H9 (cell line): ENCODE measurements around the gene PCDHB7. TPM values are rescaled to one million over a fixed set of nuclear protein-coding genes. Genes with fewer than 3 reads are reported as not detected.
A peak's percentile ranks its signal among the peaks of the same experiment; 100 is the strongest.

ENCODE experiments used
- DNase-seq: peaks from one replicate; pipeline ENCODE4 v3.0.0-alpha.2; 2017
- H2AFZ ChIP-seq: one replicate; pipeline ENCODE4 v1.6.1; 2013; ENCODE audit warnings: mild to moderate bottlenecking, low read length, control low read depth, moderate library complexity
- H2AK5ac ChIP-seq: 2 replicates; pipeline ENCODE4 v1.6.1; 2013; ENCODE audit warnings: low read length, control low read depth, mixed read lengths; ENCODE audit not compliant: insufficient read length
- H2BK120ac ChIP-seq: one replicate; pipeline ENCODE4 v1.6.1; 2013; ENCODE audit warnings: low read depth, mild to moderate bottlenecking, low read length, control low read depth, inconsistent platforms; ENCODE audit not compliant: poor library complexity, severe bottlenecking
- H2BK12ac ChIP-seq: 2 replicates; pipeline ENCODE4 v1.6.1; 2013; ENCODE audit warnings: low read length, control low read depth, mixed read lengths, low read depth; ENCODE audit not compliant: insufficient read length
- H2BK15ac ChIP-seq: 2 replicates; pipeline ENCODE4 v1.6.1; 2013; ENCODE audit warnings: low read depth, low read length, control low read depth
- H2BK20ac ChIP-seq: one replicate; pipeline ENCODE4 v1.6.1; 2013; ENCODE audit warnings: low read depth, mild to moderate bottlenecking, low read length, control low read depth, inconsistent platforms; ENCODE audit not compliant: poor library complexity, severe bottlenecking
- H2BK5ac ChIP-seq: 2 replicates; pipeline ENCODE4 v1.6.1; 2013; ENCODE audit warnings: low read length, control low read depth, mixed read lengths; ENCODE audit not compliant: insufficient read length
- H3K14ac ChIP-seq: 2 replicates; pipeline ENCODE4 v1.6.1; 2013; ENCODE audit warnings: low read length, control low read depth; ENCODE audit not compliant: insufficient read depth
- H3K18ac ChIP-seq: 2 replicates; pipeline ENCODE4 v1.6.1; 2013; ENCODE audit warnings: low read depth, mild to moderate bottlenecking, mixed read lengths, low read length, control low read depth; ENCODE audit not compliant: insufficient read length
- H3K23ac ChIP-seq: 2 replicates; pipeline ENCODE4 v1.6.1; 2013; ENCODE audit warnings: low read length, control low read depth, mixed read lengths, low read depth; ENCODE audit not compliant: insufficient read length
- H3K23me2 ChIP-seq: 2 replicates; pipeline ENCODE4 v1.6.1; 2013; ENCODE audit warnings: low read depth, mild to moderate bottlenecking, mixed read lengths, low read length, control low read depth; ENCODE audit not compliant: insufficient read length, poor library complexity, severe bottlenecking
- H3K27ac ChIP-seq: 2 replicates; pipeline ENCODE4 v1.5.1; 2013; ENCODE audit warnings: low read length, control low read depth, mixed read lengths, low read depth; ENCODE audit not compliant: insufficient read length
- H3K27me3 ChIP-seq: 2 replicates; pipeline ENCODE4 v1.6.1; 2013; ENCODE audit warnings: low read length, control low read depth, inconsistent platforms; ENCODE audit not compliant: insufficient read depth
- H3K4ac ChIP-seq: 2 replicates; pipeline ENCODE4 v1.6.1; 2013; ENCODE audit warnings: low read depth, mild to moderate bottlenecking, control low read depth, inconsistent platforms, low read length, moderate library complexity
- H3K4me1 ChIP-seq: 2 replicates; pipeline ENCODE4 v1.6.1; 2013; ENCODE audit warnings: low read length, control low read depth, inconsistent platforms; ENCODE audit not compliant: insufficient read depth
- H3K4me2 ChIP-seq: 2 replicates; pipeline ENCODE4 v1.6.1; 2013; ENCODE audit warnings: low read length, control low read depth, mixed read lengths; ENCODE audit not compliant: insufficient read length, insufficient read depth
- H3K56ac ChIP-seq: 2 replicates; pipeline ENCODE4 v1.6.1; 2013; ENCODE audit warnings: low read depth, mild to moderate bottlenecking, mixed read lengths, low read length, control low read depth; ENCODE audit not compliant: insufficient read length
- H3K79me1 ChIP-seq: 2 replicates; pipeline ENCODE4 v1.6.1; 2013; ENCODE audit warnings: low read depth, mild to moderate bottlenecking, moderate library complexity, low read length, control low read depth, inconsistent platforms; ENCODE audit not compliant: insufficient read depth, poor library complexity, severe bottlenecking
- H3K79me2 ChIP-seq: 2 replicates; pipeline ENCODE4 v1.6.1; 2013; ENCODE audit warnings: low read length, control low read depth, inconsistent platforms; ENCODE audit not compliant: insufficient read depth
- H3K9ac ChIP-seq: 2 replicates; pipeline ENCODE4 v1.6.1; 2013; ENCODE audit warnings: low read length, control low read depth, mixed read lengths; ENCODE audit not compliant: insufficient read length; ENCODE audit errors: extremely low read depth
- H3K9me3 ChIP-seq: one replicate; pipeline ENCODE4 v1.6.1; 2013; ENCODE audit warnings: low read depth, low read length, inconsistent platforms; ENCODE audit not compliant: control insufficient read depth
- H3T11ph ChIP-seq: one replicate; pipeline ENCODE4 v1.6.1; 2013; ENCODE audit warnings: mild to moderate bottlenecking, low read length, control low read depth, inconsistent platforms
- H4K20me1 ChIP-seq: one replicate; pipeline ENCODE4 v1.6.1; 2013; ENCODE audit not compliant: control insufficient read depth, insufficient read length, insufficient read depth
- H4K5ac ChIP-seq: 2 replicates; pipeline ENCODE4 v1.6.1; 2013; ENCODE audit warnings: low read depth, mild to moderate bottlenecking, mixed read lengths, low read length, control low read depth; ENCODE audit not compliant: insufficient read length
- H4K8ac ChIP-seq: replicated peaks from 2 replicates; pipeline ENCODE4 v1.6.1; 2013; ENCODE audit warnings: low read length, control low read depth, mixed read lengths, low read depth; ENCODE audit not compliant: insufficient read length
- H4K91ac ChIP-seq: 2 replicates; pipeline ENCODE4 v1.6.1; 2013; ENCODE audit warnings: low read depth, mild to moderate bottlenecking, moderate library complexity, mixed read lengths, low read length, control low read depth; ENCODE audit not compliant: insufficient read length
- H3K27ac Mint-ChIP-seq, 3 experiments: 2 replicates in 2 of 3; 3 replicates in 1 of 3; pipeline ENCODE4 v1.8.0; 2020 to 2021; ENCODE audit warnings: mixed read lengths in 3 of 3, mild to moderate bottlenecking in 1 of 3, moderate library complexity in 1 of 3
- H3K27me3 Mint-ChIP-seq: 2 replicates; pipeline ENCODE4 v1.8.0; 2021; ENCODE audit warnings: low read depth, mild to moderate bottlenecking, moderate library complexity, mixed read lengths
- H3K36me3 Mint-ChIP-seq, 3 experiments: 2 replicates in 2 of 3; 3 replicates in 1 of 3; pipeline ENCODE4 v1.8.0; 2020 to 2021; ENCODE audit warnings: low read depth in 3 of 3, mixed read lengths in 3 of 3; ENCODE audit not compliant: insufficient read depth in 1 of 3
- H3K4me1 Mint-ChIP-seq, 2 experiments: 2 replicates each; pipeline ENCODE4 v1.8.0; 2020; ENCODE audit warnings: mixed read lengths in 2 of 2
- H3K4me3 Mint-ChIP-seq, 2 experiments: 2 replicates in 1 of 2; 3 replicates in 1 of 2; pipeline ENCODE4 v1.8.0; 2020 to 2021; ENCODE audit warnings: mild to moderate bottlenecking in 2 of 2, mixed read lengths in 2 of 2, moderate library complexity in 1 of 2
- H3K9me3 Mint-ChIP-seq, 2 experiments: 2 replicates in 1 of 2; 3 replicates in 1 of 2; pipeline ENCODE4 v1.8.0; 2020; ENCODE audit warnings: mild to moderate bottlenecking in 2 of 2, mixed read lengths in 2 of 2, moderate library complexity in 1 of 2
- CTCF ChIP-seq: fragments of 200-600 bp; sonication (generic); conservative IDR thresholded peaks from 3 replicates; pipeline ENCODE4 v1.8.0; 2021; ENCODE audit warnings: antibody characterized with exemption, mild to moderate bottlenecking
- WGBS: extraction: QIAGEN DNeasy Blood & Tissue Kit; methylation state at CpG from one replicate; pipeline ENCODE4 v1.1.7; 2013; ENCODE audit warnings: missing lambda C conversion rate, low lambda C conversion rate, mixed read lengths; ENCODE audit not compliant: insufficient read length; ENCODE audit errors: extremely low coverage; 5-methylcytosine and 5-hydroxymethylcytosine counted together
- total RNA-seq: library from RNA; stranded (reverse); gene quantifications from 2 replicates; pipeline ENCODE4 v1.2.1, GENCODE V29; 2021

Gene PCDHB7
- total RNA-seq, 1 experiment from 2014 or later: 0.52 TPM

- Histone ChIP-seq H4K20me1 (no peaks in the 10 kb centered on the region), H4K5ac (no peak within 1 kb of the TSS), H2BK20ac (peak within 1 kb of the TSS; percentile 78), H4K8ac (no peak within 1 kb of the TSS), H3K9ac (no peak within 1 kb of the TSS), H3K79me2 (no peaks in the 10 kb centered on the region), H2BK120ac (peak within 1 kb of the TSS; percentile 87), H3T11ph (peak within 1 kb of the TSS; percentile 89), H2BK15ac (no peak within 1 kb of the TSS), H3K18ac (peak within 1 kb of the TSS; percentile 98), H3K14ac (peak within 1 kb of the TSS; percentile 93; the same call in 1 of the 2 replicates), H3K9me3 (no peaks in the 10 kb centered on the region), H3K23me2 (peaks cover 6% of the 10 kb centered on the region), H3K4me1 (no peaks in the 10 kb centered on the region), H2BK12ac (no peak within 1 kb of the TSS), H3K4ac (no peak within 1 kb of the TSS; the same call in 1 of the 2 replicates), H3K27me3 (no peaks in the 10 kb centered on the region), H3K27ac (no peak within 1 kb of the TSS), H3K56ac (no peak within 1 kb of the TSS), H2AFZ (peak within 1 kb of the TSS; percentile 90), H2BK5ac (no peak within 1 kb of the TSS), H3K4me2 (no peak within 1 kb of the TSS), H3K79me1 (no peaks in the 10 kb centered on the region), H3K23ac (no peak within 1 kb of the TSS), H2AK5ac (no peak within 1 kb of the TSS), H4K91ac (no peak within 1 kb of the TSS)
- no CpG with 5 or more reads among the region's 22 CpGs for WGBS
- H3K4me1 Mint-ChIP-seq: peaks cover 4 to 7% of the 10 kb centered on the region in 2 experiments; a peak in 2 of 4 replicates
- H3K27ac Mint-ChIP-seq: peak within 1 kb of the TSS in 2 of 3 experiments; percentile 41 to 46; a peak in 4 of 7 replicates
- H3K36me3 Mint-ChIP-seq: peaks cover 16 to 44% (median 20%) of the 10 kb centered on the region in 3 experiments
- peaks cover 45 to 60% of the 10 kb centered on the region in 2 experiments for H3K9me3 Mint-ChIP-seq
- peak; percentile 81 for TF ChIP-seq CTCF
- peak within 1 kb of the TSS in 1 of 2 experiments; percentile 63; a peak in 2 of 5 replicates for H3K4me3 Mint-ChIP-seq
- peak; percentile 68 for DNase-seq
- H3K27me3 Mint-ChIP-seq: peaks cover 2% of the 10 kb centered on the region; the same call in 1 of the 2 replicates
Observed at GRCh38 chr5:141135030-141135717, 37.3 kb upstream of the PCDHB7 start, which contains the start of gene PCDHB5. TSS of gene PCDHB5 (plus strand) at chr5:141135206. CDS start at chr5:141135435, 229 bp downstream.
